ENCODE results near the gene SLIT3.

SLIT3 gene

DNA sequence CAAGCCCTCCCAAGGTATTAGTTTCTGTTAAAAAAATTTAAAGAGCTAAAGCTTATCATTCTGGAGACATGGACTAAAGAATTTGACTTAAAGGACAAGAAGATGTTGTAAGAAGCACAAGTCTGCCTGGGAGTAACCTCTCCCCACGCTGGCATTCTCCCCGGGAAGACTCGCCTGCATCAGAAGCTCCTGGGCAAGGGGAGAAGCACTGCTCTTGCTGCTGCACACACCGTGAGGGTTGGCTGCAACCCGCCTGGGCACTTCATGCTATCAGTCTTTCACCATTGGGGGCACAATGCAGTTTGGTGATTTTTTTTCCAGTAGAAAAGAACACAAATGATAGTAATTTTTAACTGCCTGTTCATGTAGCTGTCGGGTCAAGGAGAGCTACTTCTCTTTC lies 529.3 kb downstream of the SLIT3 start:
- no peak overlapping the region for H3K27ac ChIP-seq (ENCODE audit: low read length)
- no peaks in the 10 kb centered on the region for H3K36me3 ChIP-seq (ENCODE audit: insufficient read depth, low read depth, low read length)
- H3K4me3 ChIP-seq (ENCODE audit: low read length): no peak overlapping the region
- no peaks in the 10 kb centered on the region; the same call in 1 of the 2 replicates for H3K9me3 ChIP-seq (ENCODE audit: insufficient read depth, low read depth, low read length)
- no peaks in the 10 kb centered on the region for H3K27me3 ChIP-seq (ENCODE audit: insufficient read depth, low read length)
- H3K4me1 ChIP-seq (ENCODE audit: insufficient read depth, low read length): no peaks in the 10 kb centered on the region
- no peak overlapping the region for H3K9ac ChIP-seq (ENCODE audit: low read depth, low read length)

DNA sequence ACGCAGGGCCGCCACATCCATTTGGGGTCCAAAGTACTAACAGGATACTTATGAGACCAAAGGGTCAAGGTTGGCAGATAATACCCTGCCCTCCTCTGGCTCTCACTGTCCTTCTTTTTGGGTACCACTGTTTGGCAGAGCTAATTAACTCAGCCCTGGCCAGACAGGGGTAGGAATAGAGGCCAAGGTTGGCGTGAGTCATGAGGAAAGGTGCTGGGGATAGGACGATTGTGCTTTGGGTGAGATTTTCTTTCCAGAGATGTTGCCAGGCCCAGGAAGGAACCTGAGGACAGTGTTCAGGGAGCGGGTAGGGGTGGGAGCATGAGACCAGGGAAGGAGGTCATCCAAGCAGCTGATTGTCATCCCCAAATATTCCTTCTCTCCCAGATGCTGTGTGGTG lies 529.9 kb downstream of the SLIT3 start:
- Histone ChIP-seq H3K4me3 (ENCODE audit: low read length) (no peak overlapping the region), H3K9ac (ENCODE audit: low read depth, low read length) (no peak overlapping the region), H3K27ac (ENCODE audit: low read length) (no peak overlapping the region), H3K4me1 (ENCODE audit: insufficient read depth, low read length) (no peaks in the 10 kb centered on the region), H3K36me3 (ENCODE audit: insufficient read depth, low read depth, low read length) (no peaks in the 10 kb centered on the region), H3K9me3 (ENCODE audit: insufficient read depth, low read depth, low read length) (no peaks in the 10 kb centered on the region; the same call in 1 of the 2 replicates), H3K27me3 (ENCODE audit: insufficient read depth, low read length) (no peaks in the 10 kb centered on the region)

DNA sequence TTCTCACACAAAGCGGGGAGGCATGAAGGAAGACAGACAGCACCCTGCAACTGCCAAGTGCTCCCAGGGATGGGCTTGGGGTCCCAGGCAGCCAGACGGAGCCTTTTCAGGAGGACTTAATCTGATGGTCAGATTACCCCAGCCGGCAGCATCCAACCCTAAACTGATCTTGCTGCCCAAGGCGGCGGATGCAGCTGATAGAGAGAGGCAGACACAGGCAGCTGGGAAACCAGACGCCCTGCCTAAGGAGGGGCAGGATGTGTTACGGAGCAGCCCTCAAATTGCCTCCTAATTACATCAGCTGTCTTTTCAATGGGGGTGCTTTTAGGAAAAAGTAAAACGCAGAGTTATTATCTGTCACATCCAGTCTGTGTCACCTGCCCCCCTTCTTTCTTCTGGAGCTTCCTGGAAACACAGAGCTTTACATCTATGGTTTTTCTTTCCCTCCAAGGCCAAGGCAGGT lies 530.9 kb downstream of the SLIT3 start:
- Histone ChIP-seq H3K27me3 (ENCODE audit: insufficient read depth, low read length) (no peaks in the 10 kb centered on the region), H3K36me3 (ENCODE audit: insufficient read depth, low read depth, low read length) (no peaks in the 10 kb centered on the region), H3K9ac (ENCODE audit: low read depth, low read length) (no peak overlapping the region), H3K9me3 (ENCODE audit: insufficient read depth, low read depth, low read length) (no peaks in the 10 kb centered on the region; the same call in 1 of the 2 replicates), H3K4me3 (ENCODE audit: low read length) (no peak overlapping the region), H3K4me1 (ENCODE audit: insufficient read depth, low read length) (no peaks in the 10 kb centered on the region), H3K27ac (ENCODE audit: low read length) (no peak overlapping the region)

DNA sequence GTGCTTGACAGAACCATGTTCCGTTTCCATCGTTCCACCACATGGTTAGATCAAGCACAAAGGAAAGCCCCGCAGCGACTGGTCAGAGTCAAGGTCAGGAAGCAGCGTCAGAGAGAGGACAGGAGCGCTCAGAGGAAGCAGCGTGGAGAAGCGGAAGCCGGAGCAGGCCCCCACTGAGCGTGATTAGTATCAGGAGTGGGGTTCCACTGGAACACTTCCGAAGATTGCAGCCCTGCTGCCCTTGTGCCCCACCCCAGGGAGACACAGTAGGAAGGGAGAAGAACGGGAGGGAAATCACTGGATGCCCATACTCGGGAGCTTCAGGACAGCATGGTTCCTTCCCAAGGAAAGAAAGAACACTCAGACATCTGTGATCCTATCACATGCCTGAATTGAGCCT lies 532.8 kb downstream of the SLIT3 start:
- Histone ChIP-seq H3K9me3 (ENCODE audit: insufficient read depth, low read depth, low read length) (no peaks in the 10 kb centered on the region; the same call in 1 of the 2 replicates), H3K27me3 (ENCODE audit: insufficient read depth, low read length) (no peaks in the 10 kb centered on the region), H3K9ac (ENCODE audit: low read depth, low read length) (no peak overlapping the region), H3K27ac (ENCODE audit: low read length) (no peak overlapping the region), H3K4me1 (ENCODE audit: insufficient read depth, low read length) (no peaks in the 10 kb centered on the region), H3K4me3 (ENCODE audit: low read length) (no peak overlapping the region), H3K36me3 (ENCODE audit: insufficient read depth, low read depth, low read length) (no peaks in the 10 kb centered on the region)

DNA sequence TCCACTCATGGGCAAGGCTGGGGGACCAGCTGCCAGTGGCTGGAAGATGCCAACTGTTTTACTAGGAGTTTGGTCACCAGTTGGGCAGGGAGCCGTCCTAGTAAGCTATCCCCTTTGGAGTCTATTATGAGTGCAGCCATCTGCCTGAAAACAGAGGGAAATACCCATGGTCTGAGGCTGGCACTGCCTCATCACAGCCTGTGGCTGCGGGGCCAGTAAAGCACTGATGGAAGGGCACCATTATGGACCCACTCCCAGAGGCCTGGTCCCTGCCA lies 534.6 kb downstream of the SLIT3 start:
- Histone ChIP-seq H3K36me3 (ENCODE audit: insufficient read depth, low read depth, low read length) (no peaks in the 10 kb centered on the region), H3K27ac (ENCODE audit: low read length) (no peak overlapping the region), H3K27me3 (ENCODE audit: insufficient read depth, low read length) (no peaks in the 10 kb centered on the region), H3K4me1 (ENCODE audit: insufficient read depth, low read length) (no peaks in the 10 kb centered on the region), H3K9me3 (ENCODE audit: insufficient read depth, low read depth, low read length) (no peaks in the 10 kb centered on the region; the same call in 1 of the 2 replicates), H3K9ac (ENCODE audit: low read depth, low read length) (no peak overlapping the region), H3K4me3 (ENCODE audit: low read length) (no peak overlapping the region)

DNA sequence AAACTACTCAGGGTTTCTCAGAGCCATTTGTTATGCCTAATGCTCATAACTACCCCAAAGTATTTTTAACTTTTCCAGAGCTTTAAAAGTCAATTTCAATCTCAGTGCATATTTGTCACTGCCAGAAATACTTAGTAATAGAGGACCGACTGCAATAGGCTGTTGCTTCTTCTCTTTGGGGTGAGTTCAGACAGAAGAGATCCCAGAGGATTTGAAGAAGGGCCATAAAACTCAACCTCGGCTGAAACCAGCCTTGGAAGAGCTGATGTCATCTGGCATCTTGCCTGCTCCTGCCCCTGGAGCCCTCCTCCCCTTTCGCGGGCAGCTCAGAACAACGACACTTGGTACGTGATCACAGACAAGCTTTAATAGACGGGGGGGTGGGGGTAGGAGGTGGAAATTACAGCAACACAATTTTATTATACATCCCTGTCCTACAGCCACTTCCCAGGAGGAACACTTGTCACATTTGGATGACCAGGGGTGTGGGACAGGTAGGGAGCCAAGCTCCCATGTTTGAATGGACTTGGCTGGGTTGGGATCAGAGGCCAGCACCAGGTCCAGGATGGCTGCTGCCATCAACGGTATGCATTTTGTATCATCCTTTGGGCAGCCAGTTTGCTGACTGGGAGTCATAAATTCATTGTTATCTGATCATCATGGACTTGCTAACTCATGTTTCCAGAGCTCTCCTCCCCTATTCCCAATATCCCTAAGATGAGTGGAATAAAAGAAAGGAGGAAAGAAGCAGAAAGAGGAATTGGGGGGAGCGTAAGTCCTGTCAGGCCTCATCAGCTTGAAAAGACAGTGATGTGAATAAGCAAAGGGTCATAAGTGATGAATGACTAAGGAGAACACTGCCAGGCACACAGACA lies 535.2 kb downstream of the SLIT3 start:
- no peaks in the 10 kb centered on the region for H3K36me3 ChIP-seq (ENCODE audit: insufficient read depth, low read depth, low read length)
- H3K4me1 ChIP-seq (ENCODE audit: insufficient read depth, low read length): no peaks in the 10 kb centered on the region
- no peaks in the 10 kb centered on the region for H3K27me3 ChIP-seq (ENCODE audit: insufficient read depth, low read length)
- no peak overlapping the region for H3K27ac ChIP-seq (ENCODE audit: low read length)
- no peaks in the 10 kb centered on the region; the same call in 1 of the 2 replicates for H3K9me3 ChIP-seq (ENCODE audit: insufficient read depth, low read depth, low read length)
- no peak overlapping the region for H3K9ac ChIP-seq (ENCODE audit: low read depth, low read length)
- H3K4me3 ChIP-seq (ENCODE audit: low read length): no peak overlapping the region

DNA sequence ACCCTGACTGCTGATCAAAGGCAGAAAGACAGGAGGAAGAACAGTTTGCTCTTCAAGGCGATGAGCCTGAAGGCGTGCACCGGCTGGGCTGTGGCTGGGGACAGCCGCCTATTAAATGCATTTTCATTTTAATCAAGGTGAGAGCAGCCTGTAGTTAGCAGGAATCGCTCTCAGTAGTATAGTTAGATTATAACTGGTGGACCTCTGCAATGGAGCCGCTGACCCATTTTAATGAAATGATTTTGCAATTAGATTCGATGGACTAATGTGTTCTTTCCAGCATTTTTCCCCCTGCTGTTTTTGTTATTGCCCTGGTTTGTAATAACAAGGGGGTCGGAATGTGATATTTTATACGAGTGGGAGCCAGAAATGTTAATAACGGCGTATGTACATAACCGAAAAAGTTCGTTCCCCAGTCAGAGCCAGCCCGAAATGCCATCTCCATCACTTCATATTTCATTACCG lies 535.8 kb downstream of the SLIT3 start:
- Histone ChIP-seq H3K9ac (ENCODE audit: low read depth, low read length) (no peak overlapping the region), H3K36me3 (ENCODE audit: insufficient read depth, low read depth, low read length) (no peaks in the 10 kb centered on the region), H3K4me1 (ENCODE audit: insufficient read depth, low read length) (no peaks in the 10 kb centered on the region), H3K9me3 (ENCODE audit: insufficient read depth, low read depth, low read length) (no peaks in the 10 kb centered on the region; the same call in 1 of the 2 replicates), H3K4me3 (ENCODE audit: low read length) (no peak overlapping the region), H3K27ac (ENCODE audit: low read length) (no peak overlapping the region), H3K27me3 (ENCODE audit: insufficient read depth, low read length) (no peaks in the 10 kb centered on the region)

DNA sequence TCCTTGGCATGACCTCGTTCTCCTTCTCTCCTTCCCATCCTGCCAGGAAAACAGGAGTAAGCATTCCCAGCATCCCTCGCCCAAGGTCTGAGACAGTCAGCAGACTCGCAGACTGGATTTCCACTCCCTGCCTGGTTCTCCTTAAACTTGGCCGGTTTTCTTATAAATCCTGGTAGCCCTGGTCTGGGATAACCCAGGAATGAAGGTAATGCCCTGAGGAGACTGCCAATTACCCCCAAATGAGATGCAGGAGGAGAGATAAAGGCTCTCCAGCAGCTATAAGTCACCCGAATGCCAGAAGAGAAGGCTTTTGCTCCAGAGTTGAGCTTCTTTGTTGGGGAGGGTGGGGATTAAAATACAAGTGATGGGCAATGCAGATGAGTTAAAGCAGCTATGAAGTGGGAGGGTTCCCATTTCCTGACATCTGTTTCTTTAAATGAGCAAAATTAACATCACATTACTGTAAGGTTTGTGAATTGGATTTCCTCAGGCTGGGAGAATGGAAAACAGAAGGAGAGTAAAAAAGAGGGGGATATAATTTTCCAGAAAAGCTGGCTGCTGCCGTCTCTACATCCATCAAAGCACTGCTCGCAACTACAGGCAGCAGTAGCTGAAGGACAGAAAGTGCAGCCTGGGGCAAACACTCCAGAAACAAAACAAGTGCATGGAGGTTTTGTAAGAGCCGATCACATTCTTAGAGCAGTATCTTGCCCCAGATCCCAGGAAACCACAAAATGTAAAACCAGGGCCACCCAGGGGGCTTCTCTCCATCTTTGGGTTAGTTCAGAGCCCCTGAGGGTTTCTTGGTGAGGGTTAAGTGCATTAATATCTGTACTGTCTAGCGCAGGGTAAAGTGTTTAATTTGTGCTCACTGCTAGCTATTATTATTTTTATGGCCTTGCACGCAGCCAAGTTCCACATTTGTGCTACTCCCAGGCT lies 544.2 kb downstream of the SLIT3 start:
- Histone ChIP-seq H3K36me3 (ENCODE audit: insufficient read depth, low read depth, low read length) (no peaks in the 10 kb centered on the region), H3K9ac (ENCODE audit: low read depth, low read length) (no peak overlapping the region), H3K4me1 (ENCODE audit: insufficient read depth, low read length) (peaks cover 7% of the 10 kb centered on the region; the same call in 1 of the 2 replicates), H3K27me3 (ENCODE audit: insufficient read depth, low read length) (no peaks in the 10 kb centered on the region), H3K9me3 (ENCODE audit: insufficient read depth, low read depth, low read length) (no peaks in the 10 kb centered on the region), H3K27ac (ENCODE audit: low read length) (no peak overlapping the region), H3K4me3 (ENCODE audit: low read length) (no peak overlapping the region)

DNA sequence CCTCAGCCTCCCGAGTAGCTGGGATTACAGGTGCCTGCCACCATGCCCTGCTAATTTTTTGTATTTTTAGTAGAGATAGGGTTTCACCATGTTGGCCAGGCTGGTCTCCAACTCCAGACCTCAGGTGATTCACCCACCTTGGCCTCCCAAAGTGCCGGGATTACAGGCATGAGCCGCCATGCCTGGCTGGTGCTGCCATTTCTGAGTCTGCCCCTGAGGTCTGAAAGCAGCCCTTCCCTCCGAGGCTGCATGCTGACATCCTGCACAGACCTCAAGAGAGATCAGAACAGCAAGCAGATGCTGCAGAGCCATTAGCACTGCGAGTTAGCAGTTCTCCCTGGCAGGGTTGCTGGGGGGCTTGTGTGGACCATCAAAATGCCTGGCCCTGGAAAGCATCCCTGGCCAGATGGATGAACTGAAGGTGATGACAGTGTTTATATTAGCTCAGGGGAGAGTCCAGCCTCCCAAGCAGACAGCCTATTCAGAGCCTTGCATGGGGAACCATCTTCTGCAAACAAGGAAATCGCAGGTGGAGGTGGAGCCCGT lies 545.3 kb downstream of the SLIT3 start:
- H3K9me3 ChIP-seq (ENCODE audit: insufficient read depth, low read depth, low read length): no peaks in the 10 kb centered on the region
- H3K27me3 ChIP-seq (ENCODE audit: insufficient read depth, low read length): no peaks in the 10 kb centered on the region
- H3K4me3 ChIP-seq (ENCODE audit: low read length): no peak overlapping the region
- H3K36me3 ChIP-seq (ENCODE audit: insufficient read depth, low read depth, low read length): no peaks in the 10 kb centered on the region
- H3K4me1 ChIP-seq (ENCODE audit: insufficient read depth, low read length): peaks cover 7% of the 10 kb centered on the region; the same call in 1 of the 2 replicates
- H3K27ac ChIP-seq (ENCODE audit: low read length): no peak overlapping the region
- no peak overlapping the region for H3K9ac ChIP-seq (ENCODE audit: low read depth, low read length)

DNA sequence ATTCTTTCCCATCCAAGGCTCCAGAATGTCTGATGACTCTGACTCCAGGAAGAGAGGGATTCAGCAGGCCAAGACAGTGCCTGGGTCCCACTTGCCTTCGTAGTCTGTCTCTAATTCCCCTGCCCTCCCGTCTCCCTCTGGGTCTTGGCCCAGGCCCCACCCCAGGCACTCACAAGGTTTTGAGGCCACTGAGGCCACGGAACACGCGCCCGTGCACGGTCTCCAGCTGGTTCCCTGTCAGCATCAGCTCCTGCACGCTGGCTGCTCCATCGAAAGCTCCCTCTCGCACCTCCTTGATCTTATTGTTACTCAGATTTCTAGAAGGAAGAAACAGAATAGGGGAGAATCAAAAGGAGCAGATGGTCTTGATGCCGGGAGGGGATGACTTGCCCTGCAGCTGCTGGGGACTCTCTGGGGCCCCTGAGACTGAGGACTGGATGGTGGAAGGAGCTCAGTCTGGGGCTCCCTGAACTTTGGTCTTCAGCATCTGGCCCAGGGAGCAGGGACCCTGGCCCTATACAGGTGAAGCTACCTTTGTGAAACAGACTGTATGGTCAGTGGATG lies 547.2 kb downstream of the SLIT3 start:
- H3K9ac ChIP-seq (ENCODE audit: low read depth, low read length): no peak overlapping the region
- H3K27me3 ChIP-seq (ENCODE audit: insufficient read depth, low read length): no peaks in the 10 kb centered on the region
- H3K9me3 ChIP-seq (ENCODE audit: insufficient read depth, low read depth, low read length): no peaks in the 10 kb centered on the region
- no peak overlapping the region for H3K27ac ChIP-seq (ENCODE audit: low read length)
- peaks cover 7% of the 10 kb centered on the region; the same call in 1 of the 2 replicates for H3K4me1 ChIP-seq (ENCODE audit: insufficient read depth, low read length)
- no peak overlapping the region for H3K4me3 ChIP-seq (ENCODE audit: low read length)
- no peaks in the 10 kb centered on the region for H3K36me3 ChIP-seq (ENCODE audit: insufficient read depth, low read depth, low read length)

All from iPS-20b (cell line).